AG04450 (cell line): Measurements from ENCODE around the gene CEP97. TPM values are rescaled to one million over a fixed set of nuclear protein-coding genes. Genes with fewer than 3 reads are reported as not detected.
A peak's percentile ranks its signal among the peaks of the same experiment; 100 is the strongest.

Experiments
- CTCF ChIA-PET: fragments of 300-600, 350-600 bp; formaldehyde crosslinking; extraction: SDS; loops from one replicate; lab custom pipeline; 2022; ENCODE audit warnings: antibody characterized with exemption, inconsistent platforms; lab: Charles Lee
- POLR2A ChIA-PET: fragments of 350-600 bp; formaldehyde crosslinking; extraction: SDS; loops from one replicate; lab custom pipeline; 2021; ENCODE audit warnings: antibody characterized with exemption, inconsistent platforms; lab: Yijun Ruan, JAX
- DNase-seq: peaks from one replicate; pipeline ENCODE4 v3.0.0-alpha.2; 2011; ENCODE audit warnings: low read depth, low spot score
- H3K27ac ChIP-seq: one replicate; pipeline ENCODE4 v1.5.1; 2012; ENCODE audit warnings: low read depth, low read length, control low read depth
- H3K27me3 ChIP-seq: one replicate; pipeline ENCODE4 v1.6.0; 2012; ENCODE audit warnings: low read length; ENCODE audit not compliant: control insufficient read depth, insufficient read depth
- H3K4me3 ChIP-seq: 2 replicates; pipeline ENCODE4 v1.5.1; 2011; ENCODE audit warnings: mild to moderate bottlenecking, low read depth, low read length, control low read depth
- H3K9me3 ChIP-seq: 2 replicates; pipeline ENCODE4 v1.5.1; 2012; ENCODE audit warnings: low read length; ENCODE audit not compliant: control insufficient read depth, insufficient read depth
- CTCF ChIP-seq: IDR thresholded peaks from 2 replicates; pipeline ENCODE4 v1.5.1; 2011; ENCODE audit warnings: low read depth, low read length, control low read depth, inconsistent platforms
- polyA minus RNA-seq: library from RNA; depleted of rRNA, polyadenylated mRNA; stranded (reverse); fragments of >200 nt; gene quantifications from 2 replicates; pipeline ENCODE4 v1.2.3, GENCODE V29; 2011; rRNA and poly(A)+ RNA removed
- polyA plus RNA-seq: library from polyadenylated mRNA; depleted of rRNA; stranded (reverse); fragments of >200 nt; gene quantifications from 2 replicates; pipeline ENCODE4 v1.2.3, GENCODE V29; 2011; rRNA removed

The CEP97 gene
- polyA plus RNA-seq (2.4 TPM in 2 replicates), polyA minus RNA-seq (3.5 and 5.8 TPM in 2 replicates)

- no peak for TF ChIP-seq CTCF
- CTCF ChIA-PET: interaction anchor here (1.2 to 2.8 kb wide), 2 partner anchors 17 to 151 kb away, joined by 3 to 26 read pairs; partner anchors contain the start of gene PCNP
- peak; percentile 68 for DNase-seq
- Histone ChIP-seq H3K9me3 (no peaks in the 10 kb centered on the region), H3K4me3 (peak within 1 kb of the TSS; percentile 92), H3K27ac (peak within 1 kb of the TSS; percentile 23), H3K27me3 (no peaks in the 10 kb centered on the region)
- POLR2A ChIA-PET: interaction anchor here (0.5 to 1.8 kb wide), 5 partner anchors 38 to 125 kb away, joined by 3 to 5 read pairs (median 4); partner anchors contain the start of genes NFKBIZ, RPL24 and ZBTB11
Measured at GRCh38 chr3:101724329-101725193, at the start of gene CEP97. CEP97 (plus strand) TSS chr3:101724614; CDS start chr3:101724677, 63 bp downstream.

GRCh38 chr3:101675709-101676215, 48.7 kb upstream of the CEP97 start:
- Histone ChIP-seq H3K27ac (peak overlapping the region; percentile 75), H3K9me3 (no peaks in the 10 kb centered on the region; the same call in 1 of the 2 replicates), H3K4me3 (peak overlapping the region; percentile 96), H3K27me3 (no peaks in the 10 kb centered on the region)
- no peak for DNase-seq
- CTCF ChIA-PET: interaction anchor here (3.2 kb wide), 1 partner anchor 10 kb away, joined by 15 read pairs; the partner anchor contains the start of gene RPL24
- POLR2A ChIA-PET: interaction anchor here (0.6 to 3.5 kb wide), 6 partner anchors 10 to 101 kb away, joined by 3 to 24 read pairs (median 4); partner anchors contain the start of genes CEP97, PCNP and RPL24
- no peak for TF ChIP-seq CTCF

- ChIA-PET POLR2A (interaction anchor here (0.6 to 3.5 kb wide), 7 partner anchors 10 to 102 kb away, joined by 3 to 24 read pairs (median 4); partner anchors contain the start of genes CEP97, PCNP and RPL24), CTCF (interaction anchor here (1.7 to 3.2 kb wide), 2 partner anchors 9 to 103 kb away, joined by 4 to 15 read pairs; partner anchors contain the start of genes PCNP and RPL24)
- Histone ChIP-seq H3K27ac (peak overlapping the region; percentile 91), H3K27me3 (no peaks in the 10 kb centered on the region), H3K9me3 (no peaks in the 10 kb centered on the region; the same call in 1 of the 2 replicates), H3K4me3 (peak overlapping the region; percentile 96)
- TF ChIP-seq CTCF: peak; percentile 10; the same call in 1 of the 2 replicates
- peak; percentile 90 for DNase-seq
Measured at GRCh38 chr3:101676216-101676764, 48.1 kb upstream of the CEP97 start.

GRCh38 chr3:101676765-101677435, 47.5 kb upstream of the CEP97 start, which contains the start of gene ZBTB11:
ZBTB11 (minus strand) TSS chr3:101677132; CDS start chr3:101676914, 218 bp downstream.
- peak; percentile 100 for DNase-seq
- H3K27me3 ChIP-seq: no peaks in the 10 kb centered on the region
- H3K27ac ChIP-seq: peak within 1 kb of the TSS; percentile 91
- ChIA-PET CTCF (interaction anchor here (1.7 to 3.2 kb wide), 3 partner anchors 9 to 103 kb away, joined by 4 to 15 read pairs (median 14); partner anchors contain the start of genes PCNP and RPL24), POLR2A (interaction anchor here (0.7 to 3.5 kb wide), 5 partner anchors 10 to 103 kb away, joined by 3 to 24 read pairs (median 5); partner anchors contain the start of genes CEP97, PCNP and RPL24)
- TF ChIP-seq CTCF: peak; percentile 69
- no peaks in the 10 kb centered on the region; the same call in 1 of the 2 replicates for H3K9me3 ChIP-seq
- peak within 1 kb of the TSS; percentile 96 for H3K4me3 ChIP-seq
